SH-SY5Y (cell line): ENCODE results near the gene C1orf105.

Experiments
- GATA2 ChIP-seq: IDR thresholded peaks from 2 replicates; pipeline ENCODE4 v1.6.1; 2011; ENCODE audit warnings: mild to moderate bottlenecking, low read depth, low read length
- GATA3 ChIP-seq: IDR thresholded peaks from 2 replicates; pipeline ENCODE4 v1.6.1; 2011; ENCODE audit warnings: low read depth, mild to moderate bottlenecking, low read length, moderate library complexity

GRCh38 chr1:172472495-172472894 is 52.0 kb downstream of the C1orf105 start:
- TF ChIP-seq GATA2 (no peak), GATA3 (no peak)
